MV-4-11 (cell line): ENCODE results near the gene MARCHF2.

Experiments
- DNase-seq: peaks from one replicate; lab custom pipeline; 2025; lab: John Stamatoyannopoulos, UW

MARCHF2 gene

DNA sequence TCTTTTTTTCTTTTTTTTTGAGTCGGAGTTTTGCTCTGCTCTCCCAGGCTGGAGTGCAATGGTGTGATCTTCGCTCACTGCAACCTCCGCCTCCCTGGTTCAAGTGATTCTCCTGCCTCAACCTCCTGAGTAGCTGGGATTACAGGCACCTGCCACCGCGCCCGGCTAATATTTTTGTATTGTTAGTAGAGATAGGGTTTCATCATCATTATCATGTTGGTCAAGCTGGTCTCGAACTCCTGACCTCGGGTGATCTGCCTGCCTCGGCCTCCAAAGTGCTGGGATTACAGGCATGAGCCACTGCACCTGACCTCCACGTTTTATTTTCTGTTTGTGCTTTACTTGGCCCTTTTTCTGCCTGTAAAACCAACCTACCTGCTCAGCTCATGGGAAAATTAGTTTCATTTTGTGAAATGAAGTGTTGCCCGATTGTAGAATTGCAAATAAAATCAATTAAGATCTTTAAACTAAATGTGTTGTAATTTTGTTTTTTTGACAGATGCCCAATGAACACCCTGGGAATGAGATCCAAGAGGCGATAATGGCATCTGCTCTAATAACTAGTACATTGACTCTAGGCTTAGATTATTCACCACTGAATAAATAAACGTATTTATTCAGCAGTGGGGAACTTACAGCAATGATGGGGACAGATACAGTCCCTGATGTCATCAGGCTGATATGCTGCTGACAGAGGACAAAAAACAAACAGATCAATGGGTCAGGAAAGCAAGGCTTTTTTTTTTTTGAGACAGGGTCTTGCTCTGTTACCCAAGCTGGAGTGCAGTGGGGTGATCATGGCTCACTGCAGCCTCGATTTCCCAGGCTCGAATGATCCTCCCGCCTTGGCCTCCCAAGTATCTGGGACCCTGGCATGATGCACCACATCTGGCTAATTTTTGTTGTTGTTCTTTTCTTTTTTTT, 25.2 kb upstream of the MARCHF2 start:
- no peak for DNase-seq

DNA sequence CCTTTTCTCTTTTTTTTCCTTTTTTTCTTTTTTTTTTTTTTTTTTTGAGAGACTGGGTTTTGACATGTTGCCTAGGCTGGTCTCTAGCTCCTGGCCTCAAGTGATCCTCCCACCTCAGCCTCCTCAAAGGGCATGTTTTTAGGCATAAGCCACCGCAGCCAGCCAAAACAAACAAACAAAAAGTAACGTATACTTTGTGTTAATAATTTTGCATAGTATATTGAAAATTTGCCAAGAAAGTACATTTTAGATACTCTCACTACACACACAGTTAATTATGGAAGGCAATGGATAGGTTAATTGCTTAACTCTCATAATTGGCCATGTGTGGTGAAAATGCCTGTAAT, 24.5 kb upstream of the MARCHF2 start:
- no peak for DNase-seq

DNA sequence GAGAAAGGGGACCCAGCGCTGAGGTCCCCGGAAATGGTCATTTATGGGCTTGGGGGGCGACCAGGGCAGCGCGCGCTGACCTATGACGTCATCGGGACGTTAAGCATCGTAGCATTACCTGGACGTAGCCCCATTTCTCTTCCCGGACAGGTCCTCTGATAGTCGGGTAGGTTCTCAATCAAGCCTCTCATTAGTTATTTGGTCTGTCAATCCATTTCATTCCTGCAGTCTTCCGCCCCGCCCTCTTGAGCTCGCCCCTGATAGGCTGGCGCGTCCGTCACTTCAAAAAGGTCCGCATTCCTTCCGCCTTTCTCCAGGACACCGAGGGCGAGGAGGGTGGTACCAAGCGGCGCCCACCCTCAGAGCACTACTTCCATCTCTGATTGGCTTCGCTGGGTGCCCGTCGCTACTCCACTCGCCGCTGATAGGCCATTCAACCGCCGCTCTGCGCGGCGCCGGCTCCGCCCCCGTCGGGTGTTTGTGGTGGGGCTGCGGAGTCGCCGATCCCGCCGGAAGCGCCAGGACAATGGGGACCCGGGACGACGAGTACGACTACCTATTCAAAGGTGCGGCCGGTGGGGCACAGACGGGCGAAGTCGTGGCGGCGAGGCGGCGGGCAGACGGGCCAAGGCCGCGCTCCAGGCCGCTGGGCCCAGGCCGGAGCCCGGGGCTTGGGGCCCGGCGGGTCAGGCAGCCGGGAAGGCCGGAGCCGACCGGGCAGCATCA, 23.1 kb upstream of the MARCHF2 start, which contains the start of gene RAB11B:
Gene RAB11B, plus strand, starts transcription at position 470 of the 726 bp plus-strand sequence. Its CDS starts 57 bp downstream, at position 527.
- DNase-seq = peak; percentile 100

DNA sequence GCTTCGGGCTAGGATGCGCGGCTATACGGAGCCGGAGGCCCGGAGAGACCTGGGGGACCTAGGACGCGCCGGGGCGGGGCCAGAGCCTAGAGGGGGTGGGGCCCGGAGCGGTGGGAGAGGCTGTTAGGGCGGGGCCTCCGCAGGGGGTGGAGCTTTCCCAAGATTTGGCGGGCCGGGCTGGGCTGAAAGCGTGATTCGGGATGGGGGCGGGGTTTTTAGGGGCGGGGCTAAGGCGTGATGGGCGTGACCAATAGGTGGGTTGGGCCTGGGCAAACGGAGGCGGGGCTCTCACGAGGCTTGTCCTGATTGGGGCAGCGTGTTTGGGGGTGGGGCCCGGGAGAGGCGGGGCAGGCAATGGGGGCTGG, 22.5 kb upstream of the MARCHF2 start:
- peak; percentile 88 for DNase-seq

DNA sequence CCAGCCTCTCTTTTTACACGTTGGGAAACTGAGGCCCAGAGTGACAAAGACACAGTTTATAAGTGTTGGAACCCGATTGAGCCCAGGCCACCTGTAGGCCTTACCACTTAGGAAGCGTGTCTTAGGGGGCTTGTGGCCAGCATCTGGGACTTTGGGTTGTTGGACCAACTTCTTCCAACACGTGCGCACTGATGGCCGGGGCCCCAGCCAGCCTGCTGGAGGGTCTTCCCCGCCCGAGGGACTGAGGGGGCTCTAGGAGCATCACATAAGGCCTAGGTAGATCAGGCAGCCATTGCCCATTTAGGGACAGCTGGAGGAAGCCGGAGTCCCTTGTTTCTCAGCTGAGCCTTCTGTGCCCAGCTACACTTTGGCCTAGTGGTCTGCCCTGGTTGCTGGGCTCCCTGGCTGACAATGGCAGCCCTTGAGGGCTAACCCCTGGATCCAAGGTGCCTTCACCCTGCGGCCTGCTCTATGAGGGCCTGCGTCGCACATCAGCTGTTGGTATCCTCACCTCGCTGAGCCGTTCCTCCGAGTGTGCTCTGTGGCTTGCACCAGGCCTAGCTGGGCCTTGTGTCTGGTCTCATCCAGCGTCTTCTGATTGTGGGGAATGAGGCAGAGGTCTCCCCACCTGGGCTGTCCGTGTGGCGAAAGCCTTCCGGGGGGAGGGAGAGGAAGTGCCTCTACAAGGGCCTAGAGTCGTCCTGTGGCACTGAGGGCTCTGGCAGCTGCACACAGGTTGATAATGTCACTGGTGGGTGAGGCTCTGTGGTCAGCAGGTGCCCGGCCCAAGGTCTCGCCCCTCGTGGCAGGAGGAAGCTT, 21.7 kb upstream of the MARCHF2 start:
- no peak for DNase-seq

DNA sequence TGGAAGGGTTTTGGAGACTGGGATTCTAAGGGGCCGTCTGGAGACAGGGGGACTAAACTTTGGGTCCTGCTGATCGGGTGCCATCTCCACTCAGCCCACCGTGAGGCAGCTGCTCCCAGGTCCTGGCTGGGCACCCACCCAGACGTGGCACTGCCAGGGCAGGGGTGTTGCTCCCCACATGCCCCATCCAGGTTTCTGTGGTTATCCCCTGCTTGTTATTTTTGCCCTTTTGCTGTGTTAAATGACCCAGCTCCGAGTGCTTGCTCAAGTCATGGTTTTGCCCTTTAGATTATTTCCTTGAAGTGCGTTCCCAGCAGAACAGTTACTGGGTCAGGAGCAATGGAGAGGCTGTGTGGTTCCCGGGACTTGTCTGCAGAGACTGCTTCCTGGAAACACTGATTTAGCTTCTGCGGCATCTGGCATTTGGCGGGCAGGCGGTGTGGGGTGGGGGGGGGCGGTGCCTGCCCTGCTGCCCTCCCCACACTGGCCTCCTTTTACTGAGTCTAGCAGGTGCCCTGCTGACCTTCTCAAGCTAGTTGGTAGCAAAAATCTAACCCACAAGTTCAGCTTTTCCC, 21.0 kb upstream of the MARCHF2 start:
- no peak for DNase-seq

DNA sequence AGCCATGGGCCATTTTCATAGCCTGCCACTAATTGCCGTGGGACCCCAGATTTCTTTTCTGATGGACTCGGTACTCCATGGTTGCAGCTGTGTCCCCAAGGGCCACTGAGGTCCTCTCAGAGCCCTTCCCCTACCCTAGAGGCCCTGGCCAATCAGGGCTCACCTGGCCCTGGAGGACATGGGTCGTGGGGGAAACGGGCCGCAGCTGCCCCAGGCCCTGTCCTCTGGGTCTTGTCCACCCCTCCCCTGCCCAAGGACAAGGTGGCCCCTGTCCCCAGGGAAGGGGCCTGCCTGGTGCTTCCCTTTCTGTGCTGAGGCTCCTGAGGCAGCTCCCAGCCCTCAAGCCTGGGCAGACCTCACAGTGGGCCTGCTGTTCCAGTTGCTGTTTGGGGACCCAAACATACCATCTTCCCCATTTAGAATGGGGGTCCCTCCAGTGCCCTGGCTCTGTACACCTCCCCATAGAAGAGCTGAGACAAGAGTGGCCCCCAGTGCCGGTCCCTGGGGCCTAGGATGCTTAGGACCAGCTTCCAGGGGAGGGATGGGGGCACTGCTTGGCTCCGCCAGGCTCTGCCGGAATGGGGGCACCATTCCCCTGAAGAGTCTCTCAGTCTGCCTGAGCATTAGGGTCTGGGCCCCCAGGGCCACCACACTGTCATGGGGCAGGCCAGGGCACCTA, 19.8 kb upstream of the MARCHF2 start:
- DNase-seq = no peak

DNA sequence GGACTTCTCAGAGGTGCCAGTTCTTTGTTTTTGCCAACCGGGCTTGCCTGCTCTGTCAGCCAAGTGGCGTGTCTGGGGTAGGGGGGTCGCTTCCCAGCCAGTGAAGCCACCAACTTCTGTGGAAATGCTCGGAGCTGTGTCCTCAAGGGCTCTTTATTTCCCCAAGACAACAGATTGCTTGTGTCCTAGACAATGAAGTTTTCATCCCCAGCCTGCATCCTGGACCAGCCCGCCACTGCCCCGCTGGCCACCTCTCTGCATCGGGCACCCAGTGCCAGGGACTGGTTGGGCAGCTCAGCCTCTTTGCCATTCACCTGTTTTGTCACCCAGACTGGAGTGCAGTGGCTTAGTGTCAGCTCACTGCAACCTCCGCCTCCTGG, 19.2 kb upstream of the MARCHF2 start:
- DNase-seq = no peak

DNA sequence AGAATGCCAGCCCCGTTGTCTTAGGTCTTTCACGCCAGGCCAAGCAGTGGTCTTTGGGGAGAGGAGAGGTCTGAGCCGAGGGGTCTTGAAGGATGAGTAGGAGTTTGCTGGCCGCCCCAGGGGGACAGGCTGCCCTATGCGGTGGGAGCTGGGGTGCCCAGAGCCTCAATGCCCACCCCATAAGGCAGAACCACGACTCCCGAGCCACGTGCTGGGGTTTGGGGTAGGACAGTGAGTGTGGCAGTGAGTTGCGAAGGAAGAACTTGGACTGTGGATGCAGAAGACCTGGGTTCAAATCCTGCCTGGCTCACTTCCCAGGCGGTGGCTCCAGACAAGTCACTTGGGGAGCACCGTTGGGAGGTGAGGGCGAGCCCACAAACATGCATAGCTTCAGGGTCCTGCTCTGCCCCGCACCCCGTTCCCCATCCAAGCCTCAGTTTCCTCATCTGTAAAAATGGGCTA, 17.5 kb upstream of the MARCHF2 start:
- no peak for DNase-seq

DNA sequence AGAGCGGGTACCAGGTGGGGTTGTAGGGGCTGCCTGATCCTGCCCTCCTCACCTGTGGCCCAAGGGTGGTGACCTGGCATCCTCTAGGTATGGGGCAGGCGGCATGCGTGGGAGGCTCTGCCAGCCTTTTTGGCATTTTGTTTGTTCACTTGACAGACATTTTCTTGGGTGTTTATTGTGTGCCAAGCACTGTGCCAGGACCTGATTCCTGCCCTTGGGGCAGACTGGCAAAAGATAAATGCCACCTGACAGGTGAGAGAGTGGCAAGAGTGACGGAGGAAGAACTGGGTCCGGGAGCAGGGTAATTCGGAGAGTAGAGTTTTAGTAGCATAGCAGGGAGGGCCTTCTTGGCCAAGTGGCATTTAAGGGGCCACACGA, 16.9 kb upstream of the MARCHF2 start:
- DNase-seq = no peak

DNA sequence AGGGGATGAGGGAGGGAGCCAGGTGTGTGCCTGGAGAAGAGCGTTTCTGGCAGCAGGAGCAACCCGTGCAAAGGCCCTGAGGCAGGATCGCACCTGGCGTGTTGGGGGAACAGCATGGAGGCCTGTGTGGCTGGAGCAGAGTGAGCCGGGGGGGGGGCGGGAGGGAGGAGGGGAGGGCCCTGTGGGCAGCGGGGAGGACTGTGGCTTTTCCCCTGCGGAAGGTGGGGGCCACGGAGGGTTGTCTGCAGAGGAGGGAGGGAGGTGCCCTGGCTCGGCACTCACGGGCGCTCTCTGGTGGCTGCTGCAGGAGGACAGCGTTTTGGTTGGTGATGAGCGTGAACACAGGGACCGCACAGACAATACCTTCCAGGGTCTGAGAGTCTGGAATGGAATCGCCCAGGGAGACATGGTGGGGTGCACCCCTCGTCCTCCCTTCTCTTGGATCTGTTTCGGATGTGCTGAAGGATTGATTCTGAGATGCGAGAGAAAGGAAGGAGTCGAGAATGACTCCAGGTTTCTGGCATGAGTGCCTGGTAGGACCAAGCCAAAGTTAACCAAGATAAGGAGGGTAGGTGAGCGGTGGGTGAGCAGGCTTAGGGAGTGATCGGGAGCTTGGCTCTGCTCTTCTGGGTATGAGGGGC, 16.4 kb upstream of the MARCHF2 start:
- peak; percentile 52 for DNase-seq

DNA sequence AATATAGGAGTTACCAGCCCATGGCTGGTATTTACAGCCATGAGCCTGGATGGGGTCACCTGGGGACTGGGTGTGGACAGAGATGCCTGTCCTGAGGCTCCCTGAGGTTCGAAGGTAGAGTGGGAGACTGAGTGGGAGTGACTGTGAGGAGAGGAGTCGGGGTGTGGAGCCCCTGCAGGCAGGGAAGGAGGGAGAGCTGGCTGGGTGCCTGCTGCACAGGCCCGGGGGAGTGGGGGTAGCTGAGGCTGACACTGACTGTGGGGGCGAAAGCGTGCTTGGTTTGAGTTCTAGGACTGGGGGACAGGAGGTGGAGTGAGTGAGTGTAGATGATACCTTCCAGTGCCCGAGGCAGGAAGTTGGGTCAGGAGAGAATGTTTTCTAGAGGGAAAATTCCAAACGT, 15.8 kb upstream of the MARCHF2 start:
- no peak for DNase-seq

DNA sequence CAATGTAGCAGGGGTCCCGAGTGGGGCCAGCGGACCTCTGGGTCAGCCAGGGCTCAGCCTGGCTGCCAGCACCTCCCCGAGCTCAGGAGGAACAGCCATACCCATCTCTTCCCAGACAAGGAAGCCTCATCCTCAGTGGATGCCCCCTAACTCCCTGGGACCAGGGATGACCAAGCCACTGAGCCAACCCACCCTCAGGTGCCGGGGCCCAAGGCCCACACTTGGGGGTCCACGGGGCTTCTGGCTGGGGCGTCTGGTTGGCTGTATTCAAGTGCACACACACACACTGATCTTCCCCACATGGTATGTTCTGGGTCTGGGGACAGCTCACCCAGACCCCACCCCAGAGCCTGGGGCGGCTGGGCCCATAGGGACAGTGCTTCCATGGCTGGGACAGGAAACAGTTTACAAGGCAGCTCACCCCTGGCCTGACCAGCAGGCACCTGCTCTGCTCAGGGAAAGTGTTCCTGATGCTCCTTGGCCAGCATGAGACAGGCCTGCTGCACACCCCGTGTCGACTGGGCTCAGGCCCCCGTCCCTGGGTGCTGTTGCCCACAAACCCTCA, 15.3 kb upstream of the MARCHF2 start:
- DNase-seq = no peak

DNA sequence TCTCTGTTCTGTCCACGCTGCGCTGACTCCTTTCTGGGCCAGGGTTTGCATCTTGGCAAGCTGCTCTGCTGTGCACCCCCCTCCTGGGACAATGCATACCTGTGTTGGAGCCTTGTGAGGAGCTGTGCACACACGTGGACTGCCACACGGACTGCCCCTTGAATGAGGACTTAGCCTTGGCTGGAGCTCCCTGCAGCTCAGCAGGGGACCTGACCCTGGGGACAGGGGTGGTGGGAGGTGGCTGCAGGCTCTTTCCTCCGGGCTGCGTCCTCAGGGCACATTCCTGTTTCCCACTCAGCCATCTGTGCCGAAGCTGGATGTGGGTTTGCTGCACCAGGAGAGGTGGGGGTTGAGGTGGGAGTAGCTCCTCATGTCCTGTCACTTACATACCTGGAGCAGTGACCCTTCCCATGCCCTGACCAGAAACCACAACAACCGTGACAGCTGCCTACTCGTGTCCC, 14.8 kb upstream of the MARCHF2 start:
- DNase-seq = no peak

DNA sequence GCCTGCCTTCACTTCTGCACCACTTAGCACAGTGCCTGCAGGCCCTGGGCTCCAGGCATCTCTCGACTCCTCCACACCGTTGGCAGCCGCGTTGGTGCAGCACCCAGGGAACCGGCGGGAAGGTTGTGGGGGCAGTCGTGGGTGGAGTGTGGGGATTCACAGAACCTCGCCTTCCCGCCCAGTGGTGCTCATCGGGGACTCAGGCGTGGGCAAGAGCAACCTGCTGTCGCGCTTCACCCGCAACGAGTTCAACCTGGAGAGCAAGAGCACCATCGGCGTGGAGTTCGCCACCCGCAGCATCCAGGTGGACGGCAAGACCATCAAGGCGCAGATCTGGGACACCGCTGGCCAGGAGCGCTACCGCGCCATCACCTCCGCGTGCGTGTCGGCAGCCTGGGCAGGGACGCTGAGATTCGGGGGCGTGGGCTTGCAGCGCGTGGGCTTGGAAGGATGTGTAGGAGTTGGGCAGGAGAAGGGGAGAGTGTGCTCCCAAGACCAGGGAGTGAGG, 13.4 kb upstream of the MARCHF2 start:
- no peak for DNase-seq

DNA sequence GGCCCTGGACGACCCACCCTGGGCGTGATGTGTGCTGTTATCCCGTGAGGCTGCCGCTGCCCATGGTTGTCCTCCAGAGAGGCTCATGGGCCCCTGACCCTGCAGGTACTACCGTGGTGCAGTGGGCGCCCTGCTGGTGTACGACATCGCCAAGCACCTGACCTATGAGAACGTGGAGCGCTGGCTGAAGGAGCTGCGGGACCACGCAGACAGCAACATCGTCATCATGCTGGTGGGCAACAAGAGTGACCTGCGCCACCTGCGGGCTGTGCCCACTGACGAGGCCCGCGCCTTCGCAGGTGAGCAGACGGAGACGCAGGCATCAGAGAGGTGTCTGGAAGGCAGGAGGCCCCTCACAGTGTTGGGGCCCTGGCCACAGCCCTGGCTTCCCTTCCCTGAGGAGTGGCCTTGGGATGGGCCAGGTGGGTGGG, 11.1 kb upstream of the MARCHF2 start:
- DNase-seq = no peak

DNA sequence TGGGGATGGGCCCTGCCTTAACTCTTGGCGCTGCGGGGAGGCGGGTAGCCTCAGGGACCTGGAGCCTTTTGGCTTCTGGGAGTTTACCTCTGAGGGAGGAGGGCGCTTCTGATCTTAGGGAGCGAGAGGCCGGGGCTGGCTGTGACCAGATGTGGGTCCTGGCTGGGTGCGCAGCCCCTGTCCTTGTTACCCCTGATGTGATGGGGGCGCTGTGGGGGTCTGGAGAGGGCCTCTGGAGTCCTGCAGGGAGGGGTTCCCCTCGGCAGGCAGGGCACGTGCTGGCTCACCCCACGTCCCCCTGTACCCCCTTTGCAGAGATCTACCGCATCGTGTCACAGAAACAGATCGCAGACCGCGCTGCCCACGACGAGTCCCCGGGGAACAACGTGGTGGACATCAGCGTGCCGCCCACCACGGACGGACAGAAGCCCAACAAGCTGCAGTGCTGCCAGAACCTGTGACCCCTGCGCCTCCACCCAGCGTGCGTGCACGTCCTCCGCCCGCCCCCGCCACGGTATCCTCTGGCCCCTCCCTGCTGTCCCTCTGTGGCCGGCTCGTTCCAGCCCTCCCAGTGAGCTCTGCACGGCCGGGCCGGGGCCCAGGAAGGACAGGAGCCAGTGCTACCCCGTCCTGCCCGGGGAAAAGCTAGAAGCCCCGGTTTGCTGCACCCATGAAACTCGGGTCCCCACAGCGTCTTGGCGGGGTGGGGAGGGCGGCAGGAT, 9.8 kb upstream of the MARCHF2 start:
- DNase-seq = no peak

DNA sequence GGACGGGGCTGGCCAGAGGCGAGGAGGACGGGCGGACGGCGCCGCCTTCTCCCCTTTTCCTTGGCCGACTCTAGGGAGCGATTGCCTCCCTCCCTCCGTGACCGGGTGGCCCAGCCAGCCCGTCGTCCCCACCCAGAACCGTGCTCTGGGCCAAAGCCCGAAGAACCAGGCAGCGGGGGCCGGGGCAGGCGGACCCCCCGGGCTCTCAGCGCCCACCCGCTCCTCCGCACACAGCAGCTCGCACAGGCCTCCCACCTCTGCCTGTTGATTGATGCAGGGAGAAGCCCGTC, 9.3 kb upstream of the MARCHF2 start:
- no peak for DNase-seq

DNA sequence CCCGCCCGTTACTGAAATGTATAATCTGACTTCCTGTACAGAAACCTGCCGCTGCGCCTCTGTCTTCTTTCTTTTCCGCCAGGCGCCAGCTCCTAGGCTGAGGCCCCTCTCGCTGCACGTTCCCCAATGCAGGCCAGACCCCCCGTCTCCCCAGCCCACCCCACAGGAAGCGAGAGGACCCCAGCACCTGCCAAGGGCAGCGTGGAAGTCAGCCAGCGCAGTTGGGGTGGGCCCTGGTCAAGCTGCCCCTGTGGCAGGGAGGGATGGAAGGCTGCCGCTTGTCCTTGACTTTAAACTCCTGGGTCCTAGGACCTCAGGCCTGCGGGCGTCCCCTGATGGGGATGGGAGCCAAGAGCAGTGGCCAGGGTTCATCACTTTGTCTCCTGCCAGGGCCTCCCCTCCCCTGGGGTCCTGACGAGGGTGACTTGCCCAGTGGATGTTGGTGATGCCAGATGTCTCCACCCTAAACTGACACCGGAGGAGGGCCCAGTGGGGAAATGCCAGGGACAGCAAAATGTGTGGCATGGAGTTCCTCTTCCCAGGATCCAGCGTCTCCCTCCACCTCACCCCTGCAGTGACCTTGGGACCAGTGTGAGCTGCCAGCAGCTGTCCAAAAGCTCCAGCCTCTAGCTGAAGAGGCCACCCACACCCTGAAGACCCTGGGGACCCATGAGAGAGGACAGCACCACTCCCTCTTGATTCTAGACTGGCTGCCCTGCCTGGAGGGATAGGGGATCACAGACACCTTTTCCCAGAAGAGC, 8.5 kb upstream of the MARCHF2 start:
- DNase-seq = no peak
